Measurements from ENCODE around the gene POR.

The POR gene

GRCh38 chr7:75922966-75923603, 8.1 kb downstream of the POR start:
- no peak overlapping the region for H3K27ac ChIP-seq (ENCODE audit: low read length)
- H3K4me1 ChIP-seq (ENCODE audit: control insufficient read depth in 1 of 2, insufficient read depth in 2 of 2, low read length in 2 of 2) = no peaks in the 10 kb centered on the region
- H3K36me3 ChIP-seq (ENCODE audit: control insufficient read depth in 1 of 2, insufficient read depth in 2 of 2, low read length in 2 of 2) = no peaks in the 10 kb centered on the region
- no peaks in the 10 kb centered on the region for H3K9me3 ChIP-seq (ENCODE audit: control insufficient read depth in 1 of 2, low read length in 2 of 2)
- no peaks in the 10 kb centered on the region for H3K27me3 ChIP-seq (ENCODE audit: low read depth, low read length)
- no peak overlapping the region for H3K4me3 ChIP-seq (ENCODE audit: low read depth in 1 of 2, low read length in 2 of 2)

GRCh38 chr7:75924256-75924655, 9.3 kb downstream of the POR start:
- H3K36me3 ChIP-seq (ENCODE audit: control insufficient read depth in 1 of 2, insufficient read depth in 2 of 2, low read length in 2 of 2) = no peaks in the 10 kb centered on the region
- H3K27me3 ChIP-seq (ENCODE audit: low read depth, low read length) = no peaks in the 10 kb centered on the region
- H3K4me1 ChIP-seq (ENCODE audit: control insufficient read depth in 1 of 2, insufficient read depth in 2 of 2, low read length in 2 of 2) = no peaks in the 10 kb centered on the region
- H3K4me3 ChIP-seq (ENCODE audit: low read depth in 1 of 2, low read length in 2 of 2) = no peak overlapping the region
- no peak overlapping the region for H3K27ac ChIP-seq (ENCODE audit: low read length)
- H3K9me3 ChIP-seq (ENCODE audit: control insufficient read depth in 1 of 2, low read length in 2 of 2) = no peaks in the 10 kb centered on the region

- Histone ChIP-seq H3K4me1 (ENCODE audit: control insufficient read depth in 1 of 2, insufficient read depth in 2 of 2, low read length in 2 of 2) (no peaks in the 10 kb centered on the region), H3K4me3 (ENCODE audit: low read depth in 1 of 2, low read length in 2 of 2) (no peak overlapping the region), H3K9me3 (ENCODE audit: control insufficient read depth in 1 of 2, low read length in 2 of 2) (no peaks in the 10 kb centered on the region), H3K27me3 (ENCODE audit: low read depth, low read length) (no peaks in the 10 kb centered on the region), H3K27ac (ENCODE audit: low read length) (no peak overlapping the region), H3K36me3 (ENCODE audit: control insufficient read depth in 1 of 2, insufficient read depth in 2 of 2, low read length in 2 of 2) (no peaks in the 10 kb centered on the region)
Observed at GRCh38 chr7:75924889-75925288, 9.9 kb downstream of the POR start.

GRCh38 chr7:75925717-75926435, 10.9 kb downstream of the POR start:
- Histone ChIP-seq H3K4me1 (ENCODE audit: control insufficient read depth in 1 of 2, insufficient read depth in 2 of 2, low read length in 2 of 2) (no peaks in the 10 kb centered on the region), H3K36me3 (ENCODE audit: control insufficient read depth in 1 of 2, insufficient read depth in 2 of 2, low read length in 2 of 2) (no peaks in the 10 kb centered on the region), H3K9me3 (ENCODE audit: control insufficient read depth in 1 of 2, low read length in 2 of 2) (no peaks in the 10 kb centered on the region), H3K27ac (ENCODE audit: low read length) (no peak overlapping the region), H3K27me3 (ENCODE audit: low read depth, low read length) (no peaks in the 10 kb centered on the region), H3K4me3 (ENCODE audit: low read depth in 1 of 2, low read length in 2 of 2) (no peak overlapping the region)

- no peak overlapping the region for H3K4me3 ChIP-seq (ENCODE audit: low read depth in 1 of 2, low read length in 2 of 2)
- H3K27ac ChIP-seq (ENCODE audit: low read length) = no peak overlapping the region
Observed at GRCh38 chr7:75928568-75928914, 13.6 kb downstream of the POR start.

GRCh38 chr7:75931680-75932079, 16.7 kb downstream of the POR start:
- Histone ChIP-seq H3K9me3 (ENCODE audit: control insufficient read depth in 1 of 2, low read length in 2 of 2) (no peaks in the 10 kb centered on the region), H3K36me3 (ENCODE audit: control insufficient read depth in 1 of 2, insufficient read depth in 2 of 2, low read length in 2 of 2) (no peaks in the 10 kb centered on the region), H3K4me1 (ENCODE audit: control insufficient read depth in 1 of 2, insufficient read depth in 2 of 2, low read length in 2 of 2) (no peaks in the 10 kb centered on the region), H3K4me3 (ENCODE audit: low read depth in 1 of 2, low read length in 2 of 2) (no peak overlapping the region), H3K27ac (ENCODE audit: low read length) (no peak overlapping the region), H3K27me3 (ENCODE audit: low read depth, low read length) (no peaks in the 10 kb centered on the region)

More at GRCh38 chr7:75928568-75928914, 13.6 kb downstream of the POR start:
- H3K27me3 ChIP-seq (ENCODE audit: low read depth, low read length) = no peaks in the 10 kb centered on the region
- no peaks in the 10 kb centered on the region for H3K36me3 ChIP-seq (ENCODE audit: control insufficient read depth in 1 of 2, insufficient read depth in 2 of 2, low read length in 2 of 2)
- H3K4me1 ChIP-seq (ENCODE audit: control insufficient read depth in 1 of 2, insufficient read depth in 2 of 2, low read length in 2 of 2) = no peaks in the 10 kb centered on the region
- H3K9me3 ChIP-seq (ENCODE audit: control insufficient read depth in 1 of 2, low read length in 2 of 2) = no peaks in the 10 kb centered on the region

GRCh38 chr7:75937958-75938786, 23.2 kb downstream of the POR start:
- Histone ChIP-seq H3K36me3 (ENCODE audit: control insufficient read depth in 1 of 2, insufficient read depth in 2 of 2, low read length in 2 of 2) (peaks cover 6 to 8% of the 10 kb centered on the region in 2 donors), H3K9me3 (ENCODE audit: control insufficient read depth in 1 of 2, low read length in 2 of 2) (no peaks in the 10 kb centered on the region), H3K4me1 (ENCODE audit: control insufficient read depth in 1 of 2, insufficient read depth in 2 of 2, low read length in 2 of 2) (no peaks in the 10 kb centered on the region), H3K27ac (ENCODE audit: low read length) (no peak overlapping the region), H3K27me3 (ENCODE audit: low read depth, low read length) (no peaks in the 10 kb centered on the region), H3K4me3 (ENCODE audit: low read depth in 1 of 2, low read length in 2 of 2) (no peak overlapping the region)

GRCh38 chr7:75938921-75939320, 24.0 kb downstream of the POR start:
- Histone ChIP-seq H3K4me1 (ENCODE audit: control insufficient read depth in 1 of 2, insufficient read depth in 2 of 2, low read length in 2 of 2) (no peaks in the 10 kb centered on the region), H3K36me3 (ENCODE audit: control insufficient read depth in 1 of 2, insufficient read depth in 2 of 2, low read length in 2 of 2) (peaks cover 6 to 8% of the 10 kb centered on the region in 2 donors), H3K27ac (ENCODE audit: low read length) (no peak overlapping the region), H3K4me3 (ENCODE audit: low read depth in 1 of 2, low read length in 2 of 2) (no peak overlapping the region), H3K27me3 (ENCODE audit: low read depth, low read length) (no peaks in the 10 kb centered on the region), H3K9me3 (ENCODE audit: control insufficient read depth in 1 of 2, low read length in 2 of 2) (no peaks in the 10 kb centered on the region)

GRCh38 chr7:75943864-75944263, 28.9 kb downstream of the POR start:
- no peaks in the 10 kb centered on the region for H3K4me1 ChIP-seq (ENCODE audit: control insufficient read depth in 1 of 2, insufficient read depth in 2 of 2, low read length in 2 of 2)
- no peak overlapping the region for H3K4me3 ChIP-seq (ENCODE audit: low read depth in 1 of 2, low read length in 2 of 2)
- no peak overlapping the region for H3K27ac ChIP-seq (ENCODE audit: low read length)
- H3K9me3 ChIP-seq (ENCODE audit: control insufficient read depth in 1 of 2, low read length in 2 of 2) = no peaks in the 10 kb centered on the region
- H3K27me3 ChIP-seq (ENCODE audit: low read depth, low read length) = no peaks in the 10 kb centered on the region
- H3K36me3 ChIP-seq (ENCODE audit: control insufficient read depth in 1 of 2, insufficient read depth in 2 of 2, low read length in 2 of 2) = peaks cover 9 to 15% of the 10 kb centered on the region in 2 donors

GRCh38 chr7:75944507-75944906, 29.6 kb downstream of the POR start:
- peak overlapping the region; percentile 4 for H3K27ac ChIP-seq (ENCODE audit: low read length)
- no peak overlapping the region for H3K4me3 ChIP-seq (ENCODE audit: low read depth in 1 of 2, low read length in 2 of 2)
- H3K36me3 ChIP-seq (ENCODE audit: control insufficient read depth in 1 of 2, insufficient read depth in 2 of 2, low read length in 2 of 2) = peaks cover 9 to 15% of the 10 kb centered on the region in 2 donors
- H3K9me3 ChIP-seq (ENCODE audit: control insufficient read depth in 1 of 2, low read length in 2 of 2) = no peaks in the 10 kb centered on the region
- no peaks in the 10 kb centered on the region for H3K27me3 ChIP-seq (ENCODE audit: low read depth, low read length)
- no peaks in the 10 kb centered on the region for H3K4me1 ChIP-seq (ENCODE audit: control insufficient read depth in 1 of 2, insufficient read depth in 2 of 2, low read length in 2 of 2)

- H3K27ac ChIP-seq (ENCODE audit: low read length) = peak overlapping the region; percentile 74
- no peaks in the 10 kb centered on the region for H3K9me3 ChIP-seq (ENCODE audit: control insufficient read depth in 1 of 2, low read length in 2 of 2)
- H3K4me1 ChIP-seq (ENCODE audit: control insufficient read depth in 1 of 2, insufficient read depth in 2 of 2, low read length in 2 of 2) = no peaks in the 10 kb centered on the region
- H3K36me3 ChIP-seq (ENCODE audit: control insufficient read depth in 1 of 2, insufficient read depth in 2 of 2, low read length in 2 of 2) = peaks cover 9 to 15% of the 10 kb centered on the region in 2 donors
- H3K27me3 ChIP-seq (ENCODE audit: low read depth, low read length) = no peaks in the 10 kb centered on the region
- H3K4me3 ChIP-seq (ENCODE audit: low read depth in 1 of 2, low read length in 2 of 2) = no peak overlapping the region
Observed at GRCh38 chr7:75945297-75946168, 30.6 kb downstream of the POR start.
